IPS-18a (cell line): ENCODE results near the gene UBALD1.

ENCODE experiments used
- H3K27ac ChIP-seq: one replicate; pipeline ENCODE4 v1.5.1; 2013; ENCODE audit warnings: low read length
- H3K27me3 ChIP-seq: one replicate; pipeline ENCODE4 v1.6.1; 2013; ENCODE audit warnings: mild to moderate bottlenecking, low read length; ENCODE audit not compliant: control insufficient read depth, insufficient read depth
- H3K36me3 ChIP-seq: one replicate; pipeline ENCODE4 v1.6.1; 2013; ENCODE audit warnings: low read depth, low read length; ENCODE audit not compliant: control insufficient read depth
- H3K4me1 ChIP-seq: one replicate; pipeline ENCODE4 v1.6.1; 2013; ENCODE audit warnings: low read depth, low read length; ENCODE audit not compliant: control insufficient read depth
- H3K4me3 ChIP-seq: one replicate; pipeline ENCODE4 v1.5.1; 2013; ENCODE audit warnings: low read length
- H3K9ac ChIP-seq: one replicate; pipeline ENCODE4 v1.6.1; 2013; ENCODE audit warnings: mild to moderate bottlenecking, low read length, moderate library complexity
- H3K9me3 ChIP-seq: one replicate; pipeline ENCODE4 v1.6.1; 2013; ENCODE audit warnings: low read depth, low read length; ENCODE audit not compliant: control insufficient read depth

UBALD1 gene

GRCh38 chr16:4601864-4602186 is 12.9 kb downstream of the UBALD1 start:
- H3K36me3 ChIP-seq: no peaks in the 10 kb centered on the region
- no peak overlapping the region for H3K9ac ChIP-seq
- no peaks in the 10 kb centered on the region for H3K9me3 ChIP-seq
- H3K27ac ChIP-seq: no peak overlapping the region
- no peaks in the 10 kb centered on the region for H3K27me3 ChIP-seq
- H3K4me1 ChIP-seq: no peaks in the 10 kb centered on the region
- H3K4me3 ChIP-seq: no peak overlapping the region

GRCh38 chr16:4601036-4601863 is 13.4 kb downstream of the UBALD1 start:
- H3K9me3 ChIP-seq: no peaks in the 10 kb centered on the region
- H3K27me3 ChIP-seq: no peaks in the 10 kb centered on the region
- no peak overlapping the region for H3K4me3 ChIP-seq
- H3K9ac ChIP-seq: no peak overlapping the region
- no peak overlapping the region for H3K27ac ChIP-seq
- H3K4me1 ChIP-seq: no peaks in the 10 kb centered on the region
- H3K36me3 ChIP-seq: no peaks in the 10 kb centered on the region

- no peaks in the 10 kb centered on the region for H3K4me1 ChIP-seq
- no peak overlapping the region for H3K4me3 ChIP-seq
- H3K36me3 ChIP-seq: no peaks in the 10 kb centered on the region
- H3K9ac ChIP-seq: no peak overlapping the region
- H3K9me3 ChIP-seq: no peaks in the 10 kb centered on the region
- H3K27me3 ChIP-seq: no peaks in the 10 kb centered on the region
- H3K27ac ChIP-seq: no peak overlapping the region
Measured at GRCh38 chr16:4599545-4599944, 15.1 kb downstream of the UBALD1 start.

- H3K4me1 ChIP-seq: no peaks in the 10 kb centered on the region
- no peak overlapping the region for H3K4me3 ChIP-seq
- H3K9ac ChIP-seq: no peak overlapping the region
- no peak overlapping the region for H3K27ac ChIP-seq
- H3K9me3 ChIP-seq: no peaks in the 10 kb centered on the region
- H3K36me3 ChIP-seq: no peaks in the 10 kb centered on the region
- no peaks in the 10 kb centered on the region for H3K27me3 ChIP-seq
Measured at GRCh38 chr16:4599037-4599436, 15.7 kb downstream of the UBALD1 start.

- Histone ChIP-seq H3K36me3 (no peaks in the 10 kb centered on the region), H3K9me3 (no peaks in the 10 kb centered on the region), H3K27ac (no peak overlapping the region), H3K4me1 (peaks cover 9% of the 10 kb centered on the region), H3K27me3 (no peaks in the 10 kb centered on the region), H3K4me3 (no peak overlapping the region), H3K9ac (no peak overlapping the region)
Measured at GRCh38 chr16:4597174-4597573, 17.5 kb downstream of the UBALD1 start.

- H3K36me3 ChIP-seq: no peaks in the 10 kb centered on the region
- H3K27me3 ChIP-seq: no peaks in the 10 kb centered on the region
- peaks cover 9% of the 10 kb centered on the region for H3K4me1 ChIP-seq
- H3K9ac ChIP-seq: no peak overlapping the region
- H3K4me3 ChIP-seq: no peak overlapping the region
- H3K9me3 ChIP-seq: no peaks in the 10 kb centered on the region
- H3K27ac ChIP-seq: no peak overlapping the region
Measured at GRCh38 chr16:4594433-4595410, 20.0 kb downstream of the UBALD1 start.

- H3K27ac ChIP-seq: no peak overlapping the region
Measured at GRCh38 chr16:4593086-4593485, 21.6 kb downstream of the UBALD1 start.

GRCh38 chr16:4591706-4592470 is 22.8 kb downstream of the UBALD1 start:
- Histone ChIP-seq H3K9ac (no peak overlapping the region), H3K27me3 (no peaks in the 10 kb centered on the region), H3K4me1 (peaks cover 9% of the 10 kb centered on the region), H3K9me3 (no peaks in the 10 kb centered on the region), H3K36me3 (no peaks in the 10 kb centered on the region), H3K27ac (no peak overlapping the region), H3K4me3 (no peak overlapping the region)

More at GRCh38 chr16:4593086-4593485, 21.6 kb downstream of the UBALD1 start:
- Histone ChIP-seq H3K4me1 (peaks cover 9% of the 10 kb centered on the region), H3K9me3 (no peaks in the 10 kb centered on the region), H3K9ac (no peak overlapping the region), H3K4me3 (no peak overlapping the region), H3K36me3 (no peaks in the 10 kb centered on the region), H3K27me3 (no peaks in the 10 kb centered on the region)

GRCh38 chr16:4591191-4591590 is 23.5 kb downstream of the UBALD1 start:
- H3K4me3 ChIP-seq: no peak overlapping the region
- H3K9ac ChIP-seq: no peak overlapping the region
- H3K9me3 ChIP-seq: no peaks in the 10 kb centered on the region
- H3K27ac ChIP-seq: no peak overlapping the region
- peaks cover 9% of the 10 kb centered on the region for H3K4me1 ChIP-seq
- H3K27me3 ChIP-seq: no peaks in the 10 kb centered on the region
- no peaks in the 10 kb centered on the region for H3K36me3 ChIP-seq

GRCh38 chr16:4588961-4589360 is 25.7 kb downstream of the UBALD1 start:
- H3K9me3 ChIP-seq: no peaks in the 10 kb centered on the region
- no peak overlapping the region for H3K4me3 ChIP-seq
- no peaks in the 10 kb centered on the region for H3K27me3 ChIP-seq
- no peak overlapping the region for H3K9ac ChIP-seq
- H3K27ac ChIP-seq: no peak overlapping the region
- H3K36me3 ChIP-seq: no peaks in the 10 kb centered on the region
- H3K4me1 ChIP-seq: peaks cover 9% of the 10 kb centered on the region

GRCh38 chr16:4588386-4588785 is 26.3 kb downstream of the UBALD1 start:
- Histone ChIP-seq H3K9ac (no peak overlapping the region), H3K9me3 (no peaks in the 10 kb centered on the region), H3K4me1 (peaks cover 6% of the 10 kb centered on the region), H3K27ac (no peak overlapping the region), H3K27me3 (no peaks in the 10 kb centered on the region), H3K36me3 (no peaks in the 10 kb centered on the region), H3K4me3 (no peak overlapping the region)
